Measurements from ENCODE around the gene MAP2K1.

Gene MAP2K1

GRCh38 chr15:66429117-66429516 is 42.4 kb downstream of the MAP2K1 start:
- no peak overlapping the region for H2BK120ac ChIP-seq (ENCODE audit: low read depth, low read length)
- peaks cover 49% of the 10 kb centered on the region for H3K79me1 ChIP-seq (replicated peaks; ENCODE audit: low read length, poor library complexity, severe bottlenecking)
- H3K4ac ChIP-seq (ENCODE audit: low read depth in 1 of 2, low read length in 2 of 2): no peak overlapping the region
- no peak overlapping the region for H2AK5ac ChIP-seq (ENCODE audit: low read length, severe bottlenecking)
- H3K27ac ChIP-seq (ENCODE audit: low read length, poor library complexity, severe bottlenecking): no peak overlapping the region
- no peak overlapping the region for H4K91ac ChIP-seq (ENCODE audit: low read length)
- no peak overlapping the region for H2BK15ac ChIP-seq (ENCODE audit: low read depth, poor library complexity, severe bottlenecking)
- no peak overlapping the region for H4K8ac ChIP-seq (ENCODE audit: low read length)
- no peak overlapping the region for H3K4me2 ChIP-seq (ENCODE audit: low read length, poor library complexity, severe bottlenecking)
- no peak overlapping the region for H3K23ac ChIP-seq (ENCODE audit: low read length in 2 of 2)
- H3K4me1 ChIP-seq (ENCODE audit: control insufficient read depth, insufficient read depth, low read depth, low read length): no peaks in the 10 kb centered on the region
- no peak overlapping the region for H2AFZ ChIP-seq (ENCODE audit: low read depth, low read length)
- 95% methylated on average over 2 of the region's 4 CpGs for WGBS
- no peaks in the 10 kb centered on the region for H3K36me3 ChIP-seq (ENCODE audit: control insufficient read depth in 1 of 2, insufficient read depth in 2 of 2, low read depth in 1 of 2, low read length in 2 of 2)
- H2BK5ac ChIP-seq (ENCODE audit: low read depth, low read length, poor library complexity, severe bottlenecking): no peak overlapping the region
- no peak overlapping the region for H3K14ac ChIP-seq (ENCODE audit: low read length in 2 of 2)
- no peak overlapping the region for H2BK12ac ChIP-seq (ENCODE audit: low read length in 2 of 2)
- H3K4me3 ChIP-seq (ENCODE audit: insufficient read depth in 1 of 2, low read depth in 1 of 2, low read length in 2 of 2): no peak overlapping the region
- H3K18ac ChIP-seq (ENCODE audit: low read depth in 1 of 2, low read length in 2 of 2): no peak overlapping the region
- no peaks in the 10 kb centered on the region for H3K9me3 ChIP-seq (ENCODE audit: control insufficient read depth, low read length)
- H3K9ac ChIP-seq (ENCODE audit: low read length): no peak overlapping the region
- H3K27me3 ChIP-seq (ENCODE audit: control insufficient read depth in 1 of 2, insufficient read depth in 1 of 2, low read length in 2 of 2): no peaks in the 10 kb centered on the region
- DNase-seq: no peak

- Histone ChIP-seq H3K36me3 (ENCODE audit: control insufficient read depth in 1 of 2, insufficient read depth in 2 of 2, low read depth in 1 of 2, low read length in 2 of 2) (no peaks in the 10 kb centered on the region), H4K91ac (ENCODE audit: low read length) (no peak overlapping the region), H3K9ac (ENCODE audit: low read length) (no peak overlapping the region), H3K18ac (ENCODE audit: low read depth in 1 of 2, low read length in 2 of 2) (no peak overlapping the region), H4K8ac (ENCODE audit: low read length) (no peak overlapping the region), H2BK15ac (ENCODE audit: low read depth, poor library complexity, severe bottlenecking) (no peak overlapping the region), H3K14ac (ENCODE audit: low read length in 2 of 2) (no peak overlapping the region), H3K4me1 (ENCODE audit: control insufficient read depth, insufficient read depth, low read depth, low read length) (no peaks in the 10 kb centered on the region), H2BK5ac (ENCODE audit: low read depth, low read length, poor library complexity, severe bottlenecking) (no peak overlapping the region), H3K9me3 (ENCODE audit: control insufficient read depth, low read length) (no peaks in the 10 kb centered on the region), H3K27me3 (ENCODE audit: control insufficient read depth in 1 of 2, insufficient read depth in 1 of 2, low read length in 2 of 2) (no peaks in the 10 kb centered on the region), H3K4ac (ENCODE audit: low read depth in 1 of 2, low read length in 2 of 2) (no peak overlapping the region), H2AK5ac (ENCODE audit: low read length, severe bottlenecking) (no peak overlapping the region), H3K27ac (ENCODE audit: low read length, poor library complexity, severe bottlenecking) (no peak overlapping the region), H3K4me3 (ENCODE audit: insufficient read depth in 1 of 2, low read depth in 1 of 2, low read length in 2 of 2) (no peak overlapping the region), H3K23ac (ENCODE audit: low read length in 2 of 2) (no peak overlapping the region), H2BK12ac (ENCODE audit: low read length in 2 of 2) (no peak overlapping the region), H3K4me2 (ENCODE audit: low read length, poor library complexity, severe bottlenecking) (no peak overlapping the region), H2AFZ (ENCODE audit: low read depth, low read length) (no peak overlapping the region), H2BK120ac (ENCODE audit: low read depth, low read length) (no peak overlapping the region), H3K79me1 (replicated peaks; ENCODE audit: low read length, poor library complexity, severe bottlenecking) (peaks cover 45% of the 10 kb centered on the region)
- 100% methylated on average over 5 of the region's 7 CpGs for WGBS
- no peak for DNase-seq
Measured at GRCh38 chr15:66429546-66429945, 42.8 kb downstream of the MAP2K1 start.

GRCh38 chr15:66430627-66431255 is 44.0 kb downstream of the MAP2K1 start:
- Histone ChIP-seq H3K4me1 (ENCODE audit: control insufficient read depth, insufficient read depth, low read depth, low read length) (no peaks in the 10 kb centered on the region), H2BK5ac (ENCODE audit: low read depth, low read length, poor library complexity, severe bottlenecking) (no peak overlapping the region), H3K9me3 (ENCODE audit: control insufficient read depth, low read length) (no peaks in the 10 kb centered on the region), H2BK15ac (ENCODE audit: low read depth, poor library complexity, severe bottlenecking) (no peak overlapping the region), H3K4me3 (ENCODE audit: insufficient read depth in 1 of 2, low read depth in 1 of 2, low read length in 2 of 2) (no peak overlapping the region), H3K9ac (ENCODE audit: low read length) (no peak overlapping the region), H2AFZ (ENCODE audit: low read depth, low read length) (no peak overlapping the region), H3K36me3 (ENCODE audit: control insufficient read depth in 1 of 2, insufficient read depth in 2 of 2, low read depth in 1 of 2, low read length in 2 of 2) (peaks cover 0 to 3% of the 10 kb centered on the region in 2 experiments), H3K27ac (ENCODE audit: low read length, poor library complexity, severe bottlenecking) (no peak overlapping the region), H3K79me1 (replicated peaks; ENCODE audit: low read length, poor library complexity, severe bottlenecking) (peaks cover 43% of the 10 kb centered on the region), H4K8ac (ENCODE audit: low read length) (no peak overlapping the region), H4K91ac (ENCODE audit: low read length) (no peak overlapping the region), H2BK12ac (ENCODE audit: low read length in 2 of 2) (no peak overlapping the region), H3K23ac (ENCODE audit: low read length in 2 of 2) (no peak overlapping the region), H2AK5ac (ENCODE audit: low read length, severe bottlenecking) (no peak overlapping the region), H3K4ac (ENCODE audit: low read depth in 1 of 2, low read length in 2 of 2) (no peak overlapping the region), H3K18ac (ENCODE audit: low read depth in 1 of 2, low read length in 2 of 2) (no peak overlapping the region), H3K4me2 (ENCODE audit: low read length, poor library complexity, severe bottlenecking) (no peak overlapping the region), H3K14ac (ENCODE audit: low read length in 2 of 2) (no peak overlapping the region), H3K27me3 (ENCODE audit: control insufficient read depth in 1 of 2, insufficient read depth in 1 of 2, low read length in 2 of 2) (no peaks in the 10 kb centered on the region), H2BK120ac (ENCODE audit: low read depth, low read length) (no peak overlapping the region)
- no peak for DNase-seq
- WGBS: 65% methylated on average over 2 of the region's 3 CpGs

GRCh38 chr15:66433726-66434125 is 47.0 kb downstream of the MAP2K1 start:
- Histone ChIP-seq H3K27me3 (ENCODE audit: control insufficient read depth in 1 of 2, insufficient read depth in 1 of 2, low read length in 2 of 2) (no peaks in the 10 kb centered on the region), H3K4me2 (ENCODE audit: low read length, poor library complexity, severe bottlenecking) (no peak overlapping the region), H4K8ac (ENCODE audit: low read length) (no peak overlapping the region), H3K79me1 (replicated peaks; ENCODE audit: low read length, poor library complexity, severe bottlenecking) (peaks cover 41% of the 10 kb centered on the region), H3K9me3 (ENCODE audit: control insufficient read depth, low read length) (no peaks in the 10 kb centered on the region), H3K4me3 (ENCODE audit: insufficient read depth in 1 of 2, low read depth in 1 of 2, low read length in 2 of 2) (no peak overlapping the region), H2AK5ac (ENCODE audit: low read length, severe bottlenecking) (no peak overlapping the region), H2AFZ (ENCODE audit: low read depth, low read length) (no peak overlapping the region), H3K27ac (ENCODE audit: low read length, poor library complexity, severe bottlenecking) (no peak overlapping the region), H2BK12ac (ENCODE audit: low read length in 2 of 2) (no peak overlapping the region), H4K91ac (ENCODE audit: low read length) (no peak overlapping the region), H3K9ac (ENCODE audit: low read length) (no peak overlapping the region), H3K23ac (ENCODE audit: low read length in 2 of 2) (no peak overlapping the region), H3K18ac (ENCODE audit: low read depth in 1 of 2, low read length in 2 of 2) (no peak overlapping the region), H3K36me3 (ENCODE audit: control insufficient read depth in 1 of 2, insufficient read depth in 2 of 2, low read depth in 1 of 2, low read length in 2 of 2) (peaks cover 7 to 30% of the 10 kb centered on the region in 2 experiments), H2BK120ac (ENCODE audit: low read depth, low read length) (no peak overlapping the region), H2BK15ac (ENCODE audit: low read depth, poor library complexity, severe bottlenecking) (no peak overlapping the region), H3K14ac (ENCODE audit: low read length in 2 of 2) (no peak overlapping the region), H3K4me1 (ENCODE audit: control insufficient read depth, insufficient read depth, low read depth, low read length) (no peaks in the 10 kb centered on the region), H2BK5ac (ENCODE audit: low read depth, low read length, poor library complexity, severe bottlenecking) (no peak overlapping the region), H3K4ac (ENCODE audit: low read depth in 1 of 2, low read length in 2 of 2) (no peak overlapping the region)
- 95% methylated on average over 2 of the region's 2 CpGs for WGBS
- DNase-seq: no peak

Measured in mesenchymal stem cell (in vitro differentiated cells and primary cell).